Body of pancreas (tissue), 4 donors: ENCODE data around the gene RAB3GAP1. TPM values are rescaled to one million over a fixed set of nuclear protein-coding genes. Genes with fewer than 3 reads are reported as not detected.
A peak's percentile ranks its signal among the peaks of the same experiment; 100 is the strongest.

ENCODE experiments used
- ATAC-seq: fragments of 150-250 bp; one replicate; pipeline ENCODE4 v1.9.1; 2016
- DNase-seq, 4 donors: peaks; one replicate each; pipeline ENCODE4 v3.0.0-alpha.2; 2019
- H3K27ac ChIP-seq, 4 donors: fragments of 200-600 bp; sonication (generic); 1 replicate in 3 of 4; 2 replicates in 1 of 4; pipeline versions ENCODE4 v1.5.1 to v1.6.1; 2016 to 2019; ENCODE audit warnings: mild to moderate bottlenecking in 1 of 4, mixed read lengths in 1 of 4, moderate library complexity in 1 of 4
- H3K27me3 ChIP-seq, 2 donors: fragments of 200-600 bp; sonication (generic); one replicate each; pipeline ENCODE4 v1.6.0; 2016; ENCODE audit warnings: mild to moderate bottlenecking in 1 of 2
- H3K36me3 ChIP-seq, 2 donors: fragments of 200-600 bp; sonication (generic); replicated peaks in 1 of 2; 2 replicates each; pipeline ENCODE4 v1.5.1; 2016; ENCODE audit warnings: low read depth in 2 of 2; ENCODE audit not compliant: insufficient read depth in 1 of 2
- H3K4me1 ChIP-seq: fragments of 200-600 bp; sonication (generic); one replicate; pipeline ENCODE4 v1.6.0; 2016
- H3K4me3 ChIP-seq, 2 donors: fragments of 200-600 bp; sonication (generic); 1 replicate in 1 of 2; 2 replicates in 1 of 2; pipeline ENCODE4 v1.5.1; 2016 to 2019
- H3K9me3 ChIP-seq, 3 donors: fragments of 200-600 bp; sonication (generic); 1 replicate in 2 of 3; 2 replicates in 1 of 3; pipeline ENCODE4 v1.5.1; 2016
- CTCF ChIP-seq, 7 experiments: fragments of 450-650 bp in 4 of 7; fragments of 200-600 bp in 3 of 7; sonication (generic) in 3 of 7; IDR thresholded peaks; one replicate each; pipeline ENCODE4 v1.5.1; 2016 to 2019; ENCODE audit warnings: antibody characterized with exemption in 7 of 7
- POLR2A ChIP-seq, 3 donors: fragments of 450-650 bp; IDR thresholded peaks; one replicate each; pipeline ENCODE4 v1.6.1; 2016; ENCODE audit warnings: antibody characterized with exemption in 3 of 3, mild to moderate bottlenecking in 2 of 3
- WGBS, 2 donors: methylation state at CpG; one replicate each; pipeline ENCODE4 v1.1.5; 2017; 5-methylcytosine and 5-hydroxymethylcytosine counted together
- intact Hi-C: fragments of 100-400 bp; cut with DNase I; formaldehyde crosslinking; loops from one replicate; pipeline ENCODE4 v1.15.1; 2023
- total RNA-seq, 2 donors: library from RNA; depleted of rRNA; stranded (reverse); fragments of >200 nt; gene quantifications; one replicate each; pipeline ENCODE4 v1.1.0, GENCODE V29; 2016

RAB3GAP1 gene
- total RNA-seq, 2 donors from 2014 or later, result 29.3 to 39.2 TPM

- H3K9me3 ChIP-seq, result no peaks in the 10 kb centered on the region
- no peaks in the 10 kb centered on the region for H3K4me1 ChIP-seq
- no peak for ATAC-seq
- H3K27ac ChIP-seq, result no peak overlapping the region
- H3K4me3 ChIP-seq, result no peak overlapping the region
- 79 to 90% methylated on average over 3 of the region's 3 CpGs for WGBS, 2 donors
- no peak for DNase-seq
- H3K27me3 ChIP-seq, result no peaks in the 10 kb centered on the region
- no peaks in the 10 kb centered on the region for H3K36me3 ChIP-seq
- intact Hi-C loops, result no loop called here
- TF ChIP-seq CTCF (IDR thresholded peaks at IDR 0.05) (no peak), POLR2A (IDR thresholded peaks at IDR 0.05) (no peak)
These were observed 135.2 kb downstream of the RAB3GAP1 start for GRCh38 chr2:135187270-135187669.

GRCh38 chr2:135189148-135189547 lies 137.1 kb downstream of the RAB3GAP1 start:
- intact Hi-C loops, result no loop called here
- WGBS, 2 donors, result 100% methylated on average over 1 of the region's 1 CpG
- H3K9me3 ChIP-seq, result no peaks in the 10 kb centered on the region

GRCh38 chr2:135190799-135191198 lies 138.7 kb downstream of the RAB3GAP1 start:
- H3K36me3 ChIP-seq, result no peaks in the 10 kb centered on the region
- TF ChIP-seq POLR2A (IDR thresholded peaks at IDR 0.05) (no peak), CTCF (IDR thresholded peaks at IDR 0.05) (no peak)
- DNase-seq (no peak), ATAC-seq (no peak)
- no peaks in the 10 kb centered on the region for H3K9me3 ChIP-seq
- H3K27me3 ChIP-seq, result no peaks in the 10 kb centered on the region
- no peak overlapping the region for H3K4me3 ChIP-seq
- H3K4me1 ChIP-seq, result no peaks in the 10 kb centered on the region
- intact Hi-C loops, result no loop called here
- no peak overlapping the region for H3K27ac ChIP-seq

More at GRCh38 chr2:135189148-135189547, 137.1 kb downstream of the RAB3GAP1 start:
- Histone ChIP-seq H3K36me3 (no peaks in the 10 kb centered on the region), H3K27me3 (no peaks in the 10 kb centered on the region), H3K4me3 (no peak overlapping the region), H3K27ac (no peak overlapping the region), H3K4me1 (no peaks in the 10 kb centered on the region)
- no peak for ATAC-seq
- DNase-seq, result no peak
- TF ChIP-seq POLR2A (IDR thresholded peaks at IDR 0.05) (no peak), CTCF (IDR thresholded peaks at IDR 0.05) (no peak)

- intact Hi-C loops, result no loop called here
- H3K9me3 ChIP-seq, result no peaks in the 10 kb centered on the region
- H3K4me3 ChIP-seq, result no peak overlapping the region
- TF ChIP-seq POLR2A (IDR thresholded peaks at IDR 0.05), result no peak
- no peak for TF ChIP-seq CTCF (IDR thresholded peaks at IDR 0.05)
- no peak for DNase-seq
- 88 to 92% methylated on average over 3 of the region's 3 CpGs for WGBS, 2 donors
- no peak for ATAC-seq
- H3K27ac ChIP-seq, result no peak overlapping the region
- no peaks in the 10 kb centered on the region for H3K27me3 ChIP-seq
- H3K36me3 ChIP-seq, result no peaks in the 10 kb centered on the region
- H3K4me1 ChIP-seq, result no peaks in the 10 kb centered on the region
These were observed 146.4 kb downstream of the RAB3GAP1 start for GRCh38 chr2:135198481-135198880.

GRCh38 chr2:135202751-135203150 lies 150.7 kb downstream of the RAB3GAP1 start:
- H3K27ac ChIP-seq, result peak overlapping the region in 1 of 4 donors; percentile 62
- intact Hi-C loops, result no loop called here
- no peak overlapping the region for H3K4me3 ChIP-seq
- H3K4me1 ChIP-seq, result peaks cover 5% of the 10 kb centered on the region
- DNase-seq, result peak in 1 of 4 donors; percentile 11
- TF ChIP-seq CTCF (IDR thresholded peaks at IDR 0.05) (no peak), POLR2A (IDR thresholded peaks at IDR 0.05) (no peak)
- no peaks in the 10 kb centered on the region for H3K9me3 ChIP-seq
- no peaks in the 10 kb centered on the region for H3K27me3 ChIP-seq
- H3K36me3 ChIP-seq, result no peaks in the 10 kb centered on the region
- peak; percentile 30 for ATAC-seq
